HL-60/S4 treated with retinoic acid at 250 ng/mL for 4 days and 3 days (cell line): ENCODE results near the gene COMT.
"Not testable (repeated sequence)": the region's sequence is repeated elsewhere in the genome, so short reads cannot be mapped to it uniquely, and the experiment has no call there.

Source experiments
- in situ Hi-C: fragments of 300-500 bp; cut with MboI; formaldehyde crosslinking; loops from 2 replicates; pipeline ENCODE4 v1.7.0; 2022; ENCODE audit warnings: low sequenced_read_pairs

COMT gene

GRCh38 chr22:19941365-19942082 lies at the start of gene COMT, which contains the start of gene TXNRD2:
Gene COMT (plus strand): TSS chr22:19941772. CDS start chr22:19962527, 20,755 bp downstream.
Gene TXNRD2 (minus strand): TSS chr22:19941818. CDS start chr22:19941803, 15 bp downstream.
- in situ Hi-C loops, result no loop called here

- in situ Hi-C loops, result no loop called here
Observed at GRCh38 chr22:19892257-19892879, 49.2 kb upstream of the COMT start.

GRCh38 chr22:19892925-19893324 lies 48.6 kb upstream of the COMT start:
- in situ Hi-C loops, result no loop called here

- in situ Hi-C loops, result no loop called here
Observed at GRCh38 chr22:19893363-19893762, 48.2 kb upstream of the COMT start.

- in situ Hi-C loops, result no loop called here
Observed at GRCh38 chr22:19895160-19895849, 46.3 kb upstream of the COMT start.

GRCh38 chr22:19896665-19897355 lies 44.8 kb upstream of the COMT start:
- in situ Hi-C loops, result no loop called here

- in situ Hi-C loops, result no loop called here
Observed at GRCh38 chr22:19897726-19898125, 43.8 kb upstream of the COMT start.

GRCh38 chr22:19898145-19898544 lies 43.4 kb upstream of the COMT start:
- in situ Hi-C loops, result no loop called here

- in situ Hi-C loops, result no loop called here
Observed at GRCh38 chr22:19898831-19899567, 42.6 kb upstream of the COMT start.

- in situ Hi-C loops, result no loop called here
Observed at GRCh38 chr22:19900707-19901436, 40.7 kb upstream of the COMT start.

GRCh38 chr22:19901577-19902244 lies 39.9 kb upstream of the COMT start:
- in situ Hi-C loops, result no loop called here

- in situ Hi-C loops, result no loop called here
Observed at GRCh38 chr22:19902245-19902715, 39.3 kb upstream of the COMT start.

- in situ Hi-C loops, result no loop called here
Observed at GRCh38 chr22:19903031-19903430, 38.5 kb upstream of the COMT start.

GRCh38 chr22:19903513-19903912 lies 38.1 kb upstream of the COMT start:
- in situ Hi-C loops, result no loop called here

- in situ Hi-C loops, result no loop called here
Observed at GRCh38 chr22:19904174-19904856, 37.3 kb upstream of the COMT start.

GRCh38 chr22:19904935-19905334 lies 36.6 kb upstream of the COMT start:
- in situ Hi-C loops, result no loop called here

- in situ Hi-C loops, result no loop called here
Observed at GRCh38 chr22:19905347-19906276, 36.0 kb upstream of the COMT start.

GRCh38 chr22:19906864-19907263 lies 34.7 kb upstream of the COMT start:
- in situ Hi-C loops, result not testable (repeated sequence)
